SK-N-SH (cell line): ENCODE data around the gene TBX15. TPM values are rescaled to one million over a fixed set of nuclear protein-coding genes. Genes with fewer than 3 reads are reported as not detected.

Source experiments
- CTCF ChIA-PET: fragments of 300-600, 350-600 bp; formaldehyde crosslinking; extraction: SDS; loops from one replicate; lab custom pipeline; 2021; lab: Yijun Ruan, JAX
- POLR2A ChIA-PET: fragments of 350-600 bp; sonication (Branson Sonifier 250); formaldehyde crosslinking; extraction: SDS; loops from one replicate; lab custom pipeline; 2020; ENCODE audit warnings: antibody characterized with exemption, inconsistent platforms; lab: Yijun Ruan, JAX
- DNase-seq: peaks from one replicate; pipeline ENCODE4 v3.0.0; 2012
- H2AFZ ChIP-seq: fragments of 200-600 bp; sonication (generic); 2 replicates; pipeline ENCODE4 v1.8.1; 2016; ENCODE audit warnings: antibody characterized with exemption, mild to moderate bottlenecking, low read depth
- H3F3A ChIP-seq: fragments of 200-600 bp; sonication (generic); replicated peaks from 2 replicates; pipeline ENCODE3; 2016; ENCODE audit warnings: antibody characterized with exemption, mild to moderate bottlenecking; ENCODE audit not compliant: insufficient read depth
- H3K27ac ChIP-seq, 2 experiments: fragments of 200-500 bp in 1 of 2; fragments of 200-600 bp in 1 of 2; sonication (Bioruptor generic) in 1 of 2; sonication (generic), shearing (Covaris generic) in 1 of 2; 2 replicates each; pipeline versions ENCODE4 v1.5.1 to v1.6.1; 2014 to 2016; ENCODE audit warnings: low read depth in 2 of 2, inconsistent platforms in 1 of 2, low read length in 1 of 2, mild to moderate bottlenecking in 1 of 2, mixed read lengths in 1 of 2
- H3K27me3 ChIP-seq: fragments of 200-600 bp; sonication (generic), shearing (Covaris generic); 2 replicates; pipeline ENCODE4 v1.6.1; 2016; ENCODE audit warnings: mixed run types; ENCODE audit not compliant: insufficient read depth
- H3K36me3 ChIP-seq, 2 experiments: fragments of 200-500 bp in 1 of 2; fragments of 200-600 bp in 1 of 2; sonication (Bioruptor generic) in 1 of 2; sonication (generic) in 1 of 2; replicated peaks in 1 of 2; 2 replicates each; pipeline versions ENCODE3 to v1.5.1; 2014 to 2016; ENCODE audit warnings: low read length in 1 of 2, mild to moderate bottlenecking in 1 of 2; ENCODE audit not compliant: insufficient read depth in 2 of 2, control insufficient read depth in 1 of 2
- H3K4me1 ChIP-seq, 2 experiments: fragments of 200-500 bp in 1 of 2; fragments of 200-600 bp in 1 of 2; sonication (Bioruptor generic) in 1 of 2; sonication (generic), shearing (Covaris generic) in 1 of 2; 2 replicates each; pipeline versions ENCODE4 v1.5.1 to v1.6.1; 2014 to 2016; ENCODE audit warnings: low read depth in 1 of 2, low read length in 1 of 2, mixed run types in 1 of 2; ENCODE audit not compliant: insufficient read depth in 2 of 2, control insufficient read depth in 1 of 2
- H3K4me2 ChIP-seq: fragments of 200-600 bp; sonication (generic), shearing (Covaris generic); 2 replicates; pipeline ENCODE4 v1.6.1; 2017; ENCODE audit warnings: mixed run types
- H3K4me3 ChIP-seq, 2 experiments: fragments of 200-500 bp in 1 of 2; fragments of 200-600 bp in 1 of 2; sonication (Bioruptor generic) in 1 of 2; sonication (generic), shearing (Covaris generic) in 1 of 2; 2 replicates each; pipeline versions ENCODE4 v1.5.1 to v1.8.1; 2014 to 2016; ENCODE audit warnings: low read depth in 2 of 2, inconsistent platforms in 1 of 2, low read length in 1 of 2, mild to moderate bottlenecking in 1 of 2, mixed read lengths in 1 of 2, moderate library complexity in 1 of 2
- H3K79me2 ChIP-seq: fragments of 200-600 bp; sonication (generic); 2 replicates; pipeline ENCODE4 v1.8.1; 2017; ENCODE audit warnings: mild to moderate bottlenecking; ENCODE audit not compliant: insufficient read depth
- H3K9ac ChIP-seq: fragments of 200-600 bp; sonication (generic); 2 replicates; pipeline ENCODE4 v1.6.1; 2017; ENCODE audit warnings: mixed run types
- H3K9me2 ChIP-seq: fragments of 200-600 bp; sonication (generic); 2 replicates; pipeline ENCODE4 v1.6.1; 2017; ENCODE audit warnings: mixed run types
- H3K9me3 ChIP-seq: fragments of 200-600 bp; sonication (generic); 2 replicates; pipeline ENCODE4 v1.6.1; 2017; ENCODE audit warnings: mixed run types, mild to moderate bottlenecking, moderate library complexity
- H4K20me1 ChIP-seq: fragments of 200-600 bp; sonication (generic); 2 replicates; pipeline ENCODE4 v1.6.1; 2017; ENCODE audit warnings: mild to moderate bottlenecking, mixed run types; ENCODE audit not compliant: insufficient read depth
- JUND ChIP-seq: IDR thresholded peaks from 2 replicates; pipeline ENCODE4 v1.4.0; 2012
- PBX3 ChIP-seq: IDR thresholded peaks from 2 replicates; pipeline ENCODE4; 2012
- RFX5 ChIP-seq: IDR thresholded peaks from 2 replicates; pipeline ENCODE4 v1.6.1; 2012; ENCODE audit warnings: mild to moderate bottlenecking, improper control_type of control experiment, low read length
- SIN3A ChIP-seq: IDR thresholded peaks from 2 replicates; pipeline ENCODE4 v1.6.1; 2012; ENCODE audit warnings: low read depth, mild to moderate bottlenecking, low read length, moderate library complexity, borderline replicate concordance
- WGBS: methylation state at CpG from one replicate; pipeline ENCODE4 v1.1.6; 2017; ENCODE audit warnings: low lambda C conversion rate; 5-methylcytosine and 5-hydroxymethylcytosine counted together
- polyA plus RNA-seq, 3 experiments: library from polyadenylated mRNA; depleted of rRNA; stranded (reverse); fragments of >200 nt; gene quantifications; 2 replicates each; pipeline ENCODE4 v1.2.3, GENCODE V29; 2012
- TF ChIP-seq, protein P1 (sequence below): IDR thresholded peaks from 2 replicates; pipeline ENCODE4 v1.6.1; 2012; ENCODE audit warnings: mild to moderate bottlenecking, low read depth, low read length, moderate library complexity
- TF ChIP-seq, protein P2 (sequence below): fragments of 150-350 bp; IDR thresholded peaks from 2 replicates; pipeline ENCODE4 v1.6.1; 2016; ENCODE audit warnings: mild to moderate bottlenecking, low read depth, low read length
- TF ChIP-seq, protein P3 (sequence below): fragments of 150-350 bp; IDR thresholded peaks from 2 replicates; pipeline ENCODE4 v1.6.1; 2017; ENCODE audit warnings: antibody characterized with exemption, low read length, low read depth, borderline replicate concordance
- TF ChIP-seq, protein P4 (sequence below): IDR thresholded peaks from 2 replicates; pipeline ENCODE4 v1.4.0; 2012; ENCODE audit warnings: low read depth, borderline replicate concordance

Gene TBX15
- polyA plus RNA-seq, 1 of the 3 experiments (the other 2 are of a cell fraction) = 0.02 TPM

- no peak for TF ChIP-seq PBX3
- TF ChIP-seq, protein P1, sequence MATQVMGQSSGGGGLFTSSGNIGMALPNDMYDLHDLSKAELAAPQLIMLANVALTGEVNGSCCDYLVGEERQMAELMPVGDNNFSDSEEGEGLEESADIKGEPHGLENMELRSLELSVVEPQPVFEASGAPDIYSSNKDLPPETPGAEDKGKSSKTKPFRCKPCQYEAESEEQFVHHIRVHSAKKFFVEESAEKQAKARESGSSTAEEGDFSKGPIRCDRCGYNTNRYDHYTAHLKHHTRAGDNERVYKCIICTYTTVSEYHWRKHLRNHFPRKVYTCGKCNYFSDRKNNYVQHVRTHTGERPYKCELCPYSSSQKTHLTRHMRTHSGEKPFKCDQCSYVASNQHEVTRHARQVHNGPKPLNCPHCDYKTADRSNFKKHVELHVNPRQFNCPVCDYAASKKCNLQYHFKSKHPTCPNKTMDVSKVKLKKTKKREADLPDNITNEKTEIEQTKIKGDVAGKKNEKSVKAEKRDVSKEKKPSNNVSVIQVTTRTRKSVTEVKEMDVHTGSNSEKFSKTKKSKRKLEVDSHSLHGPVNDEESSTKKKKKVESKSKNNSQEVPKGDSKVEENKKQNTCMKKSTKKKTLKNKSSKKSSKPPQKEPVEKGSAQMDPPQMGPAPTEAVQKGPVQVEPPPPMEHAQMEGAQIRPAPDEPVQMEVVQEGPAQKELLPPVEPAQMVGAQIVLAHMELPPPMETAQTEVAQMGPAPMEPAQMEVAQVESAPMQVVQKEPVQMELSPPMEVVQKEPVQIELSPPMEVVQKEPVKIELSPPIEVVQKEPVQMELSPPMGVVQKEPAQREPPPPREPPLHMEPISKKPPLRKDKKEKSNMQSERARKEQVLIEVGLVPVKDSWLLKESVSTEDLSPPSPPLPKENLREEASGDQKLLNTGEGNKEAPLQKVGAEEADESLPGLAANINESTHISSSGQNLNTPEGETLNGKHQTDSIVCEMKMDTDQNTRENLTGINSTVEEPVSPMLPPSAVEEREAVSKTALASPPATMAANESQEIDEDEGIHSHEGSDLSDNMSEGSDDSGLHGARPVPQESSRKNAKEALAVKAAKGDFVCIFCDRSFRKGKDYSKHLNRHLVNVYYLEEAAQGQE = no peak
- TF ChIP-seq, protein P2, sequence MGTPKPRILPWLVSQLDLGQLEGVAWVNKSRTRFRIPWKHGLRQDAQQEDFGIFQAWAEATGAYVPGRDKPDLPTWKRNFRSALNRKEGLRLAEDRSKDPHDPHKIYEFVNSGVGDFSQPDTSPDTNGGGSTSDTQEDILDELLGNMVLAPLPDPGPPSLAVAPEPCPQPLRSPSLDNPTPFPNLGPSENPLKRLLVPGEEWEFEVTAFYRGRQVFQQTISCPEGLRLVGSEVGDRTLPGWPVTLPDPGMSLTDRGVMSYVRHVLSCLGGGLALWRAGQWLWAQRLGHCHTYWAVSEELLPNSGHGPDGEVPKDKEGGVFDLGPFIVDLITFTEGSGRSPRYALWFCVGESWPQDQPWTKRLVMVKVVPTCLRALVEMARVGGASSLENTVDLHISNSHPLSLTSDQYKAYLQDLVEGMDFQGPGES = no peak
Observed at GRCh38 chr1:118970451-118970850, 17.7 kb downstream of the TBX15 start (continued).

GRCh38 chr1:118963456-118964430, 24.4 kb downstream of the TBX15 start:
- no peaks in the 10 kb centered on the region for H3F3A ChIP-seq
- DNase-seq = no peak
- H3K9me3 ChIP-seq = no peaks in the 10 kb centered on the region
- TF ChIP-seq, protein P3, sequence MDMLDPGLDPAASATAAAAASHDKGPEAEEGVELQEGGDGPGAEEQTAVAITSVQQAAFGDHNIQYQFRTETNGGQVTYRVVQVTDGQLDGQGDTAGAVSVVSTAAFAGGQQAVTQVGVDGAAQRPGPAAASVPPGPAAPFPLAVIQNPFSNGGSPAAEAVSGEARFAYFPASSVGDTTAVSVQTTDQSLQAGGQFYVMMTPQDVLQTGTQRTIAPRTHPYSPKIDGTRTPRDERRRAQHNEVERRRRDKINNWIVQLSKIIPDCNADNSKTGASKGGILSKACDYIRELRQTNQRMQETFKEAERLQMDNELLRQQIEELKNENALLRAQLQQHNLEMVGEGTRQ = no peak
- TF ChIP-seq, protein P4, sequence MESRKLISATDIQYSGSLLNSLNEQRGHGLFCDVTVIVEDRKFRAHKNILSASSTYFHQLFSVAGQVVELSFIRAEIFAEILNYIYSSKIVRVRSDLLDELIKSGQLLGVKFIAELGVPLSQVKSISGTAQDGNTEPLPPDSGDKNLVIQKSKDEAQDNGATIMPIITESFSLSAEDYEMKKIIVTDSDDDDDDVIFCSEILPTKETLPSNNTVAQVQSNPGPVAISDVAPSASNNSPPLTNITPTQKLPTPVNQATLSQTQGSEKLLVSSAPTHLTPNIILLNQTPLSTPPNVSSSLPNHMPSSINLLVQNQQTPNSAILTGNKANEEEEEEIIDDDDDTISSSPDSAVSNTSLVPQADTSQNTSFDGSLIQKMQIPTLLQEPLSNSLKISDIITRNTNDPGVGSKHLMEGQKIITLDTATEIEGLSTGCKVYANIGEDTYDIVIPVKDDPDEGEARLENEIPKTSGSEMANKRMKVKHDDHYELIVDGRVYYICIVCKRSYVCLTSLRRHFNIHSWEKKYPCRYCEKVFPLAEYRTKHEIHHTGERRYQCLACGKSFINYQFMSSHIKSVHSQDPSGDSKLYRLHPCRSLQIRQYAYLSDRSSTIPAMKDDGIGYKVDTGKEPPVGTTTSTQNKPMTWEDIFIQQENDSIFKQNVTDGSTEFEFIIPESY = no peak
- no peak for TF ChIP-seq PBX3
- no peak for TF ChIP-seq JUND
- TF ChIP-seq SIN3A = no peak
- TF ChIP-seq RFX5 = no peak
- TF ChIP-seq, all 33 proteins: peak for 0
- H3K4me3 ChIP-seq = no peak overlapping the region
- H2AFZ ChIP-seq = no peak overlapping the region
- ChIA-PET CTCF (no interaction called here), POLR2A (no interaction called here)
- no peak overlapping the region for H3K27ac ChIP-seq
- no peaks in the 10 kb centered on the region; the same call in 1 of the 2 replicates for H3K27me3 ChIP-seq
- H3K36me3 ChIP-seq = no peaks in the 10 kb centered on the region
- no peak overlapping the region for H3K9ac ChIP-seq
- WGBS = 2% methylated on average over 3 of the region's 3 CpGs
- H3K4me1 ChIP-seq = no peaks in the 10 kb centered on the region
- no peak overlapping the region for H3K4me2 ChIP-seq
- H3K9me2 ChIP-seq = no peaks in the 10 kb centered on the region
- no peaks in the 10 kb centered on the region for H3K79me2 ChIP-seq
- no peaks in the 10 kb centered on the region for H4K20me1 ChIP-seq
